Tibial nerve (tissue), 4 donors: ENCODE results near the gene PRKAG2. TPM values are rescaled to one million over a fixed set of nuclear protein-coding genes. Genes with fewer than 3 reads are reported as not detected.

Source experiments
- DNase-seq, 2 donors: peaks; one replicate each; pipeline ENCODE4 v3.0.0-alpha.2; 2019; ENCODE audit warnings: low spot score in 2 of 2
- H3K27ac ChIP-seq, 4 donors: fragments of 200-600 bp; sonication (generic) in 3 of 4; one replicate each; pipeline ENCODE4 v1.5.1; 2017 to 2019; ENCODE audit warnings: mild to moderate bottlenecking in 1 of 4
- H3K27me3 ChIP-seq, 2 donors: fragments of 200-600 bp; sonication (generic) in 1 of 2; one replicate each; pipeline versions ENCODE4 v1.5.1 to v1.6.0; 2017 to 2019
- H3K36me3 ChIP-seq, 3 donors: fragments of 200-600 bp; sonication (generic); one replicate each; pipeline ENCODE4 v1.5.1; 2018 to 2019
- H3K4me1 ChIP-seq, 4 donors: fragments of 200-600 bp; sonication (generic) in 3 of 4; one replicate each; pipeline ENCODE4 v1.5.1; 2017 to 2019
- H3K4me3 ChIP-seq, 4 donors: fragments of 200-600 bp; sonication (generic) in 3 of 4; one replicate each; pipeline ENCODE4 v1.5.1; 2017 to 2019; ENCODE audit warnings: mild to moderate bottlenecking in 1 of 4, moderate library complexity in 1 of 4
- H3K9me3 ChIP-seq, 4 donors: fragments of 200-600 bp; sonication (generic) in 3 of 4; one replicate each; pipeline ENCODE4 v1.5.1; 2017 to 2019
- EP300 ChIP-seq, 2 donors: sonication (generic); formaldehyde crosslinking; IDR thresholded peaks; one replicate each; pipeline ENCODE4 v1.6.1; 2017; ENCODE audit warnings: antibody characterized with exemption in 2 of 2, mild to moderate bottlenecking in 1 of 2
- POLR2A ChIP-seq, 2 donors: fragments of 450-650 bp; IDR thresholded peaks; one replicate each; pipeline ENCODE4 v1.6.1; 2017; ENCODE audit warnings: antibody characterized with exemption in 2 of 2, mild to moderate bottlenecking in 2 of 2, moderate library complexity in 2 of 2
- WGBS, 2 donors: methylation state at CpG; one replicate each; pipeline ENCODE4 v1.1.5; 2018; 5-methylcytosine and 5-hydroxymethylcytosine counted together
- total RNA-seq, 4 donors: library from RNA; depleted of rRNA; stranded (reverse); fragments of >200 nt; gene quantifications; one replicate each; pipeline ENCODE4 v1.1.0, GENCODE V29; 2016
- TF ChIP-seq, protein P1 (sequence below), 5 experiments: fragments of 200-600 bp in 3 of 5; fragments of 450-650 bp in 2 of 5; sonication (generic) in 3 of 5; IDR thresholded peaks; one replicate each; pipeline ENCODE4 v1.5.1; 2016 to 2019; ENCODE audit warnings: antibody characterized with exemption in 5 of 5, mild to moderate bottlenecking in 3 of 5, moderate library complexity in 2 of 5

Gene PRKAG2
- total RNA-seq, 4 donors from 2014 or later: 24.5 to 82.6 (median 38.3) TPM

- TF ChIP-seq, protein P1, sequence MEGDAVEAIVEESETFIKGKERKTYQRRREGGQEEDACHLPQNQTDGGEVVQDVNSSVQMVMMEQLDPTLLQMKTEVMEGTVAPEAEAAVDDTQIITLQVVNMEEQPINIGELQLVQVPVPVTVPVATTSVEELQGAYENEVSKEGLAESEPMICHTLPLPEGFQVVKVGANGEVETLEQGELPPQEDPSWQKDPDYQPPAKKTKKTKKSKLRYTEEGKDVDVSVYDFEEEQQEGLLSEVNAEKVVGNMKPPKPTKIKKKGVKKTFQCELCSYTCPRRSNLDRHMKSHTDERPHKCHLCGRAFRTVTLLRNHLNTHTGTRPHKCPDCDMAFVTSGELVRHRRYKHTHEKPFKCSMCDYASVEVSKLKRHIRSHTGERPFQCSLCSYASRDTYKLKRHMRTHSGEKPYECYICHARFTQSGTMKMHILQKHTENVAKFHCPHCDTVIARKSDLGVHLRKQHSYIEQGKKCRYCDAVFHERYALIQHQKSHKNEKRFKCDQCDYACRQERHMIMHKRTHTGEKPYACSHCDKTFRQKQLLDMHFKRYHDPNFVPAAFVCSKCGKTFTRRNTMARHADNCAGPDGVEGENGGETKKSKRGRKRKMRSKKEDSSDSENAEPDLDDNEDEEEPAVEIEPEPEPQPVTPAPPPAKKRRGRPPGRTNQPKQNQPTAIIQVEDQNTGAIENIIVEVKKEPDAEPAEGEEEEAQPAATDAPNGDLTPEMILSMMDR (IDR thresholded peaks at IDR 0.05): no peak
- TF ChIP-seq EP300 (IDR thresholded peaks at IDR 0.05) (no peak), POLR2A (IDR thresholded peaks at IDR 0.05) (no peak)
- no peak overlapping the region for H3K27ac ChIP-seq
- no peaks in the 10 kb centered on the region for H3K27me3 ChIP-seq
- 90% methylated on average over 11 of the region's 11 CpGs for WGBS, 2 donors
- H3K4me3 ChIP-seq: no peak overlapping the region
- DNase-seq: no peak
- peaks cover 0 to 2% (median 0%) of the 10 kb centered on the region in 4 donors for H3K4me1 ChIP-seq
- no peaks in the 10 kb centered on the region for H3K9me3 ChIP-seq
- H3K36me3 ChIP-seq: peaks cover 0 to 28% (median 0%) of the 10 kb centered on the region in 3 donors
These were observed 44.3 kb downstream of the PRKAG2 start for GRCh38 chr7:151832656-151833055.

GRCh38 chr7:151832138-151832537, 44.8 kb downstream of the PRKAG2 start:
- DNase-seq: no peak

GRCh38 chr7:151831606-151832005, 45.3 kb downstream of the PRKAG2 start:
- H3K27me3 ChIP-seq: no peaks in the 10 kb centered on the region
- H3K4me3 ChIP-seq: no peak overlapping the region
- no peak for DNase-seq
- H3K36me3 ChIP-seq: peaks cover 0 to 28% (median 0%) of the 10 kb centered on the region in 3 donors
- no peak for TF ChIP-seq EP300 (IDR thresholded peaks at IDR 0.05)
- TF ChIP-seq POLR2A (IDR thresholded peaks at IDR 0.05): no peak
- TF ChIP-seq, protein P1 (IDR thresholded peaks at IDR 0.05): no peak
- H3K9me3 ChIP-seq: no peaks in the 10 kb centered on the region
- H3K27ac ChIP-seq: no peak overlapping the region
- H3K4me1 ChIP-seq: no peaks in the 10 kb centered on the region
- 83 to 85% methylated on average over 13 of the region's 13 CpGs for WGBS, 2 donors

More at GRCh38 chr7:151832138-151832537, 44.8 kb downstream of the PRKAG2 start:
- Histone ChIP-seq H3K27me3 (no peaks in the 10 kb centered on the region), H3K9me3 (no peaks in the 10 kb centered on the region), H3K27ac (no peak overlapping the region), H3K4me3 (no peak overlapping the region), H3K4me1 (no peaks in the 10 kb centered on the region), H3K36me3 (peaks cover 0 to 28% (median 0%) of the 10 kb centered on the region in 3 donors)
- TF ChIP-seq EP300 (IDR thresholded peaks at IDR 0.05): no peak
- 61 to 83% methylated on average over 5 of the region's 5 CpGs for WGBS, 2 donors

DNA sequence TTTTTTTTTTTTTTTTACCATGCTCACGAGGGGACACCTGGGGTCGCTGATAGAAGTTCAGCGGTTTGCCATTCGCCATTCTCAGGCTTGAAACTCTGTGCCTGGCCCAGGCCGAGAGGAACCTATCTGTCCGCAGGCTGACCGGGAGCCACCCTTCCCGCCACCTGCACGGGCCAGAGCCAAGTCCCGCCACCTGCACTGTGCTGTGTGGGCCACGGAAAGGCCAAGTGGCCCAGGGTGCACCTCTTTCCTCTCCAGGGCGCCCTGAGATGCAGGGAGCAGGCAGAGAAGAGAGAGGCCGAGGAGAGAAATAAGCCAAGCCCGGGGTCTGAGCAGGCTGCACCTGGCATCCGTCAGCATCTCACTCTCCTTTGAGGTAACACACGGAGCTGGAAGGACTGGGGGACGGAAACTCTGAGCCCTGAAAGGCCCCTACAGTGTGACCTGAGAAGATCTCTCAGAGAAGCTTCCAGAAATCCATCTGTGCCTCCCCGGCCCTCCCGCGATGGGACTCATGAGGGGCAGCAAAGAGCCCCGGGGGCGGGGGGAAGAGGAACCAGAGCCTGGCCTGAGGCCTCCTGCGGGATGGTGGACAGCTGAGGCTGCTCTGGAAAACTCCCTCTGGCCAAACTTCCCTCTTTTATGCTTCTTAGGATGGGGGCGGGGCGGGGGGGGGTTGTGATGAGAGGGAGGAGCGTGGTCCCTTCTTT, 46.6 kb downstream of the PRKAG2 start:
- Histone ChIP-seq H3K27me3 (no peaks in the 10 kb centered on the region), H3K27ac (no peak overlapping the region), H3K4me1 (peaks cover 0 to 9% (median 2%) of the 10 kb centered on the region in 4 donors), H3K4me3 (no peak overlapping the region), H3K9me3 (no peaks in the 10 kb centered on the region), H3K36me3 (peaks cover 0 to 28% (median 0%) of the 10 kb centered on the region in 3 donors)
- TF ChIP-seq, protein P1 (IDR thresholded peaks at IDR 0.05): no peak
- TF ChIP-seq EP300 (IDR thresholded peaks at IDR 0.05): no peak
- TF ChIP-seq POLR2A (IDR thresholded peaks at IDR 0.05): no peak
- no peak for DNase-seq
- WGBS, 2 donors: 74 to 81% methylated on average over 22 to 25 of the region's 26 CpGs

DNA sequence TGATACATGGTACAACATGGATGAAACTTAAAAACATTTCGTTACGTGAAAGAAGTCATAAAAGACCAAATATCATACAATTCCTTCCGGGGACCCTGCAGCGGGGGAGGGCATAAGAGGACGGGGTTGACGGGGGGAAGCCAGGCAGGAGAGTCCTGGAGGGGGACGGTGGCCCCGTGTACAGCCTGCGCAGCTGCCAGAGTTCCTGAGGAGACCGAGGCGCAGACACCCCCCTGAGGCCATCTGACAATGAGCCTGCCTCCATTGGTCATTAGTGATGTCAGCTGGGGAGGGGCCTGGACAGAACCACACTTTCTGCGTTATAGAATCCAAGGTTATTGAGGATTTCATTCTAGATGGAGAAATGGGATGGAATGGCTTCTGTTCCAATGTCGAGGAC, 47.2 kb downstream of the PRKAG2 start:
- Histone ChIP-seq H3K9me3 (no peaks in the 10 kb centered on the region), H3K4me3 (no peak overlapping the region), H3K27me3 (no peaks in the 10 kb centered on the region), H3K4me1 (peaks cover 0 to 14% (median 5%) of the 10 kb centered on the region in 4 donors), H3K36me3 (peaks cover 0 to 28% (median 0%) of the 10 kb centered on the region in 3 donors), H3K27ac (no peak overlapping the region)
- WGBS, 2 donors: 82 to 86% methylated on average over 13 of the region's 13 CpGs
- no peak for DNase-seq
- TF ChIP-seq POLR2A (IDR thresholded peaks at IDR 0.05) (no peak), EP300 (IDR thresholded peaks at IDR 0.05) (no peak)
- TF ChIP-seq, protein P1 (IDR thresholded peaks at IDR 0.05): no peak
